HTERT RPE-1 (cell line): ENCODE data around the gene KIF5A.

ENCODE experiments used
- in situ Hi-C: fragments of 300-500 bp; cut with MboI; formaldehyde crosslinking; loops from 4 replicates; pipeline ENCODE4 v1.14.3; 2020; ENCODE audit warnings: low sequenced_read_pairs

Gene KIF5A

GRCh38 chr12:57534991-57535543, 14.8 kb upstream of the KIF5A start:
- in situ Hi-C loops = no loop called here

GRCh38 chr12:57535764-57536596, 13.9 kb upstream of the KIF5A start:
- in situ Hi-C loops = no loop called here

DNA sequence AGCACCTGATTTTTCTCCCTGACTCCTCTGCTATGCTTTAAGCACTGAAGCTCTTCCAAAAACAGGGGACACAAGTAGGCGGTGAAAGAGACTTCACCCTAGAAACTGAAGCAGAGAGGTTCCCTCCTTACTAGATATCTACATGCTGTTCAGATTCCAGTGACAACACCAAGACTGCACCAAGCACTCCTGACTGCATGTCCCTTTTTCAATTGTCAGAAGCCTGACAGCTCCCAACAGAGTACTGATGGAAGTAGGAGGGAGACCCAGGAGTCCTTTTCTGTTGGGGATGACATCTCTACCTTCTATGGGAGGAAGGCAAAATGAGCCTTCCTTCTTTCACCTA, 13.3 kb upstream of the KIF5A start:
- in situ Hi-C loops = no loop called here

DNA sequence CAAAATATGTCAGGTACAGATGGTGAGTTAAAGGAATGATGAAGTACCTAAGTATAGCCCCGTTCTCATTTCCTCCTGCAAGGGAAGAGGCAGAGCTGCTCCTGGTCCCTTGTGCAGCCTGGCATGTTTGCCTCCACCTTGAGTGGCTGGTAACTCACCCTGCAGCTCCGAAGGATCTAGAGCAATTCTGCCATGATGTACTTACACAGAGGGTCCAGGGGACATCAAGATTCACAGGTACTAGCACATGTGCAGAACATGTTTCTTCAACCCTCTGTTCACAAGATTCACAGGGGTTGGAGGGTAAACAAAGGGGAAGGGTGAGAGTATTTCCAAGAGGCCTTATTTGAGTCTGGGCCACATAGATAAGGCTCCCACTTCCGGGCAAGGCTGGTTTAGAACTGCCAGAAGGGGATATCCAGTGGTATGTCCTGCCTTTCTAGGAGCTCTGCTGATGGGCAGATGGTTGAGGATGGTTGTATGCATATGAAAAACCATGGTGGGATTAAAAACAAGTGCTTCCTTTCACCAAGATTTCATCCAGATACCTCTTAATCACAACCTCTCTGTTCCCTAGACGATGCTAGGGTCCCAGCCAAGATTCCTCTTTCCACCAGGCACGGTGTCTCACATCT, 10.6 kb upstream of the KIF5A start:
- in situ Hi-C loops = no loop called here

- in situ Hi-C loops = no loop called here
Observed at GRCh38 chr12:57541001-57541400, 8.8 kb upstream of the KIF5A start.

DNA sequence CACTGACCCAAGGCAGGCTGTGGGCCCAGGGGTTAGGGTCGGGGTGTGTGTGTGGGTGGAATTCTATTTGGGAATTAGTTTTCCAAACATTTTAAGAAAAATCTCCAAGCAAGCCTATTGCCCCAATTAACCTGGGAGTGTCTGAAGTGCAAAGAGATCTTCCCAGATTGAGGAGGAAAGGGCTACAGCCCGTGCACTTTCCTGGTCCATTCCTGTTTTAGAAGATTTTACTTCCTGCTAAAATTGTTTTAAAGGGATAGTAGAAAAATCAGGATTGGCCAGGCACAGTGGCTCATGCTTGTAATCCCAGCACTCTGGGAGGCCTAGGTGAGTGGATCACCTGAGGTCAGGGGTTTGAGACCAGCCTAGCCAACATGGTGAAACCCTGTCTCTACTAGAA, 8.1 kb upstream of the KIF5A start:
- in situ Hi-C loops = no loop called here

DNA sequence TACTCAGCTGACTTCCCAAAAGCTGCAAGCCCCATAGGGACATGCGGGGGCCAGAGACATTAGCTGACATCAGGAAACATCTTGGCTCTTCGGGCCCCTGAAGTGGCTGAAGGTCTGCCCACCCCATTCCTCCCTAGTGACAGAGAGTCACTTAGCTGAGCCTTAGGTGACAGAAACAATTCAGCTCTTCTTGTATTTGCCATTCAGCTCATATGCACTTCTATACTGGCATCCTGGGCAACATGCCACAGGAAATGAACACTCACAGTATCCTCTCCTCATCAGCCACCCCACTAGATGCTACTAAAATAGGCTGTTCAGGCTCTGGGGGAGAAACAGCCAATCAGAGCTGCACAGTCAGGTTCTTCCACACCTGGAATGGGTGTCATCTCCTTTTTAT, 6.3 kb upstream of the KIF5A start:
- in situ Hi-C loops = no loop called here

DNA sequence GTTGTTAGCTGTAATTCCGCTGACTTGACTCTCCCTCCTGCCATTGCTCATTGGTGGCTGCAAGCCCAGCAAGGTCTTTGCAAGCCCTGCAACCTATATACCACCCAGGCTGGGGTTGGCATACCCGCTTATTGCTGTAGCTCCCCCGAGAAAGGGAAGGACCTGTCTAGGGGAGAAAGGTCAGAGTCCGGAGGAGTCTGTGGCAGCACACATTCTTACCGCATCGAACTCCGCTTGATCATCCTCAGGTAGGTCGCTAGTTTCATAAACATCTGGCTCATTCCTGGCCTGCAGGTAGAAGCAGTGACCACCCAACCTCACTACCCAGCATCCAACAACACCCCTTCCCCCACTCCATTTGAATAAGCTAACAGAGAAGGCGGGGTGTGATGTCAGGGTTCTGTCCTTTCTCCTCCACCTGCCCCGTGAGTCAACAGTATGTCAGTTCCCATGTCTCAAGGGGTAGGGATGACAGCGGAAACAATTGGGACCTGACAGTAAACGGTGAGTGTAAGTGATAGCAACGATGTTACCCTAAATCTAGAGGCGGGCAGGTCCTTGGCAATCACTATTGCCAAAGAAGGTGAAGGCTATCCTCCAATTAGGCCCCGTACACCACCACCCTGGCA, 3.9 kb upstream of the KIF5A start:
- in situ Hi-C loops = no loop called here

DNA sequence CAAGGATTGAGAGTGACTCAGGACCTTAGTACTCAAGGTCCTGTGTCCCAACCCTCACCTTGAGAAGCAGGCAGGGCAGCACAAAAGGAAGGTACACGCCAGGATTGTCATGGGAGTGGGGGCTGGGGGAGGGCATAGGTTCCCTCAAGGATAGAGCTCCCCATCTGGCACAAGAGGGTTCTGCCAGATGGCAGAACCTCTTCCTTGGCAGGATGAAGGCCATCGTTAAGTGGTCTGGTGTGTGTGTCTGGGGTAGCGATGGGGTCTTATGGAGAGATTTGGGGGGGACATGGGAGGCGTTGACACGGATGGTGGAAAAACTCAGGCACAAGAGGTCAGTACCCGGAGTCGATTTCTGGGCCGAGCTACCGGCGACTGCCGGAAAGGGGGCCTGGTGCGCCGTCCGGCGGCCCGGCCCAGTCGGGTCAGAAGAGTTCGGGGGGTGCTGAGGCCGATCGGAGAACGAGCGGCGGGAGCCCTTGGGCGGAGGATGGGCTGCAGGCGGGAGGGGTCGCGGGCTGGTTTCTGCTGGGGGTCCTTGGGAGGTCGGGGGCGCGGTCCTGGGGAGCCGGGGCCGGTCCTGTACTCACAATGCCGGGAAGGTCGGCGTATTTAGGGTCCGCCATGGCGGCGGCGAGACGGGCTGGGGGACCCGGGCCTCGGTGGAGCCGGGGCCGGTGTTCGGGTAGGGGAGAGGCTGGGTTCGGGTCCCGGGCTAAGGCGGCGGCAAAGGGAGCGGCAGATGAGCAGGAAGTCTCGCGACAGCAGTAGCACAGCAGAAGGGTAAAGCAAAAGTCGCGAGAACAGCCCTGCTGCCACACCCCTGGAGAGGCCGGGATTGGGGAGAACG, 3.2 kb upstream of the KIF5A start, which contains the start of gene DCTN2:
Gene DCTN2, minus strand, starts transcription at position 755 of the 850 bp plus-strand sequence. Its CDS starts 129 bp downstream, at position 626.
- in situ Hi-C loops = no loop called here

DNA sequence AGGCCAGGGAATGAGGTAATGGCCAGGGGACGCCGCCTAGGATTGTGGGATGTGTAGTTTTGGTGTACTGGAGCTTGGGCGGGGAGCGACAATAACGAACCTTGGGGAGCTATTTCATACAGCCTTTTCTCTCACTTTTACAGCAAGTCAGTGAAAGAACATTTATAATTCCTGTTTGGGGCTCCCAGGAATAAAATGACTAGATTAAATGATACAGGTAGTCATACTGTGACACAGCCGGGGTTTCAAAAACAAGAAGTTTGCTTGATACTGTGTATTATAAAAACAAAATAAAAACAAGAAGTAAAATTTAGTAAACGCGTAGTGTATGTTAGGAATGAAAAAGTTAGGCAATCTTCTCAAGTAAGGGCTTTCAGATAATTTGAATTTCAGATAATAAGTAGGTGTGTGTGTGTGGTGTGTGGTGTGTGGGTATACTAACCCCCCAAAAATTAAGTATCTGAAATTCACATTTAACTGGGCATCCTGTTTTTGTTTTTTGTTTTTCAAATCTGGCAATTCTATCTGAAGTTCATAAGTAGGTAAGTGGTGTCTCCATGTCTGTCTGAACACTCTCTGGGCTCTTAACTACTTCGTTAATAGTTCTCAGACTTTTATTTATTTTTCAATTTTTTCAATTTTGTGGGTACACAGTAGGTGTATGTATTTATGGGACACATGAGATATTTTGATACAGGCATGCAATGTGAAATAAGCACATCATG, 2.4 kb upstream of the KIF5A start:
- in situ Hi-C loops = no loop called here

DNA sequence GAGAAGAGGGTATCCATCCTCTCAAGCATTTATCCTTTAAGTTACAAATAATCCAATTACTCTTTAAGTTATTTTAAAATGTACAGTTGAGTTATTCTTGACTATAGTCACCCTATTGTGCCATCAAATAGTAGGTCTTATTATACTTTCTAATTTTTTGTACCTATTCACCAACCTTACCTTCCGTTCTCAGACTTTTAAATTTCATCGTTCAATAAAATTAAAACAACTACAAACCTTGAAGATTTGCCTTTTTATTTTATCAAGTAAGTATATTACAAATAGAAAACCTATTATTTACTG, 1.9 kb upstream of the KIF5A start:
- in situ Hi-C loops = no loop called here

DNA sequence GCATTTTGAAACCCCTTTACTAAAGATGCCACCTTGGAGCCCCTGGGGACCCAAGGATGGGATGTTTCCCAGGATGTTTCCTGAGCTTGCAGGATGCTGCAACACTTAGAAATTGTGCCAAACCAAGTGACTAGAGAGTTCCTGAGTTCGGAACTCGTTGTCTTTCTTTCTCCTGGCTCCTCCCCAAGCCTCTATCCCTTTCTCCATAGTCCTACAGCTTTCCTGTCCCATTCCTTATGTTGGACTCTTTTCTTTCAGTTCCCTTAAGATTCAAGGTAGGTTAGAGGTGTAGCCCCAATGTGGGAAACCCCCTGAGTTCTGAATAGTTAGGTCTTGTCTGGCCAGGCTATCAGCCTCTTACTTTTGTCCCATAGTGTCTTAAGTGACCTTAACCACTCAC, 1.4 kb upstream of the KIF5A start:
- in situ Hi-C loops = no loop called here

DNA sequence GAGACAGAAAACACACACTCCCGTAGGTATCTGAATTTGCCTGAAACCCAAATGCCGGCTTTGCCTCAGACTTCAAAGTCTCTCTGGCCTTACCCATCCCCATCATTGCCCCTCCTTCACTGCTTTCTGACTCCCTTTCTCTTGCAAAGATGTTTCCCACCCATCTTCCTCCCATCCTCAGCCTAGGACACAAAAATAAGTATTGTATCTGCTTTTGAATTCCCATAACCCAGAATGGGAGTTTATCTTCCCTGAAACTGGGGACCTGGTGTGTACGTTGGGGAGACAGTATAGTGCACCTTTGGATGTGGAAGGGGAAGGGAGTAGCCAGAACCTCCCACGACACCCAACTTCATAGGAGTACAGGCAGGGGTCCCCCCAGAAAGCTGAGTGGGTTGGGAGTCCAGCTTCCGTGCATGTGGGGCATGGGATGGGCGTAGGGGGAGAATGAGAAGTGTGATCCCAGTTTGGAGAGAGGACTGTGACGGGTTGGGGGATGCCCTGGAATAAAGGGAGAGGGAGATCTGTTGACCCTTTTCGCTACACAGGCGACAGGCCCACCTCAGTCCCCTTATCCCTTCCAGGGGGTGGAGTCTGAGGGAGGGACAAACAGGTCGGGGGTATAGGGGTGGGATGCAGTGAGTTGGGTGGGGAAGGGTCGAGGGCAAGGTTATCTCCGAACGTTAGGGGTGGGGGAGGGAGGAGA, 488 bp upstream of the KIF5A start:
- in situ Hi-C loops = no loop called here

GRCh38 chr12:57550641-57551549, 1.1 kb downstream of the KIF5A start:
- in situ Hi-C loops = no loop called here

- in situ Hi-C loops = no loop called here
Observed at GRCh38 chr12:57551637-57552305, 1.9 kb downstream of the KIF5A start.

- in situ Hi-C loops = no loop called here
Observed at GRCh38 chr12:57552306-57552651, 2.4 kb downstream of the KIF5A start.

DNA sequence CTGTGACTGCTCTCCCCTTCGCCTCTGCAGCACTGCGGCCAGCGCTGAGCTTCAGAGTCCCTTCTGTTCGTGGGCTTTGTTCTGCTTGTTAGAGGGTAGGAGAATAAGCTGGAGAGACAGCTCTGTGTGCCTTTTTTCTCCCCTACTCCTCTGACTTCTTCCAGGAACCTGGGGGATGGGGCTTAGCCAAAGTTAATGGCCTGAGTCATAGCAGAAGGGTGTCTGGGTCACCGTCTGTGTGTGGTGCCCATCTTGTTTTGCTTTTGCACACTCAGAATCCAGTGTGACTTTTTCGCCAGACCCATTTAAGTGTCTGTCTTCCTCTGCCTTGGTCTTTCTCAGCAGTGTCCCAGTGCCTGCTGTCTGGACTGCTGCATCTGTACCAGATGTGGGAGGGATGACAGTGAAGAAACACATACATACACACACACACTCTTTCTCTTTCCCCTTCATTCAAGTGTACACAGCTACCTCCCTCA, 3.0 kb downstream of the KIF5A start:
- in situ Hi-C loops = no loop called here
